Measurements from ENCODE around the gene CFAP221.

GRCh38 chr2:119689218-119689617 is 145.0 kb downstream of the CFAP221 start:
- TF ChIP-seq CTCF (IDR thresholded peaks at IDR 0.05; ENCODE audit: insufficient read depth, low read length, poor library complexity, severe bottlenecking) (no peak), EZH2phosphoT487 (conservative IDR thresholded peaks at IDR 0.05; ENCODE audit: low read length) (no peak)

Measured in SU-DHL-6 (cell line).